Erythroblast (primary cell): ENCODE data around the gene TEKT5.

Experiments
- GATA1 ChIP-seq: IDR thresholded peaks from 2 replicates; pipeline ENCODE4 v1.6.1; 2011; ENCODE audit warnings: low read depth, mild to moderate bottlenecking, control low read depth, low read length, moderate library complexity
- POLR2A ChIP-seq: IDR thresholded peaks from 2 replicates; pipeline ENCODE4 v1.6.1; 2011; ENCODE audit warnings: mild to moderate bottlenecking, low read length

- no peak for TF ChIP-seq POLR2A
- TF ChIP-seq GATA1 = no peak
Measured at GRCh38 chr16:10592611-10593010, 102.1 kb downstream of the TEKT5 start.
